Measurements from ENCODE around the gene ZC3H12A.
A peak's percentile ranks its signal among the peaks of the same experiment; 100 is the strongest.

The ZC3H12A gene

DNA sequence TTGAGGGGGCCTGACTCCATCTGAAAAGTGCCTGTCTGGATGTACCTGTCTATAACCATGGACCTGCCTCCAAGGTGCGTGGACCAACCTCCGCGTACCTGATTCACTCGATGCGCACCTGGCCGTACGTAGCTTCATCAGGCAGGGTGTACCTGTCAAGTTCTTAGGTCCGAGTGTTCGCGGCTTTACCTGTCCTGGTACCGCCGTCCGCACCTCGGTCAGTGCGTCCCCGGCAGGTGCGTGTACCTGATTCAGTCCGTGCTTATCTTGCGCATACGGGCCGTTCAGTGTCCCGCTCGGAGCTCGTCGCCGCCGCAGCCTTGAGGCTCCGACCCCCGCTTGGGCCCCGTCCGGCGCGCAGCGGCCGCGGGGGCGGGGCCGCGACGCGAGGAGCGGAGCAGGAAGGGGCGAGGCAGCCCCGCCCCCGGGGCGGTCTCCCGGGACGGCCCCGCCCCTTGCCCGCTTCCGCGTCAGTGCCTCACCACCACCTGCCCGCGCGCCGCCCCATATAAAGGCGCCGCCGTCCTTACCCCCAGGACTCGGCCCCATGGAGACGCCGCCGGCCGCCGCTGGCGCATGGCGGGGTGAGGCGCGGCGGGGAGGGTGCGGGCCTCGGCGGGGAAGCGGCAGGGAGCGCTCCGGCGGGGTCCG lies at the start of gene ZC3H12A:
Gene ZC3H12A, plus strand, starts transcription at position 535 of the 651 bp plus-strand sequence. CDS start 917 bp downstream, outside the sequence.
- DNase-seq (ENCODE audit: low read depth, low spot score), result peak; percentile 87
- TF ChIP-seq, protein P1, sequence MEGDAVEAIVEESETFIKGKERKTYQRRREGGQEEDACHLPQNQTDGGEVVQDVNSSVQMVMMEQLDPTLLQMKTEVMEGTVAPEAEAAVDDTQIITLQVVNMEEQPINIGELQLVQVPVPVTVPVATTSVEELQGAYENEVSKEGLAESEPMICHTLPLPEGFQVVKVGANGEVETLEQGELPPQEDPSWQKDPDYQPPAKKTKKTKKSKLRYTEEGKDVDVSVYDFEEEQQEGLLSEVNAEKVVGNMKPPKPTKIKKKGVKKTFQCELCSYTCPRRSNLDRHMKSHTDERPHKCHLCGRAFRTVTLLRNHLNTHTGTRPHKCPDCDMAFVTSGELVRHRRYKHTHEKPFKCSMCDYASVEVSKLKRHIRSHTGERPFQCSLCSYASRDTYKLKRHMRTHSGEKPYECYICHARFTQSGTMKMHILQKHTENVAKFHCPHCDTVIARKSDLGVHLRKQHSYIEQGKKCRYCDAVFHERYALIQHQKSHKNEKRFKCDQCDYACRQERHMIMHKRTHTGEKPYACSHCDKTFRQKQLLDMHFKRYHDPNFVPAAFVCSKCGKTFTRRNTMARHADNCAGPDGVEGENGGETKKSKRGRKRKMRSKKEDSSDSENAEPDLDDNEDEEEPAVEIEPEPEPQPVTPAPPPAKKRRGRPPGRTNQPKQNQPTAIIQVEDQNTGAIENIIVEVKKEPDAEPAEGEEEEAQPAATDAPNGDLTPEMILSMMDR (IDR thresholded peaks at IDR 0.05; ENCODE audit: low read depth, low read length), result no peak
- H3K4me3 ChIP-seq (ENCODE audit: low read depth, low read length), result peak within 1 kb of the TSS; percentile 77
- in situ Hi-C loops (cut with HindIII; ENCODE audit: low sequenced_read_pairs), result no loop called here

DNA sequence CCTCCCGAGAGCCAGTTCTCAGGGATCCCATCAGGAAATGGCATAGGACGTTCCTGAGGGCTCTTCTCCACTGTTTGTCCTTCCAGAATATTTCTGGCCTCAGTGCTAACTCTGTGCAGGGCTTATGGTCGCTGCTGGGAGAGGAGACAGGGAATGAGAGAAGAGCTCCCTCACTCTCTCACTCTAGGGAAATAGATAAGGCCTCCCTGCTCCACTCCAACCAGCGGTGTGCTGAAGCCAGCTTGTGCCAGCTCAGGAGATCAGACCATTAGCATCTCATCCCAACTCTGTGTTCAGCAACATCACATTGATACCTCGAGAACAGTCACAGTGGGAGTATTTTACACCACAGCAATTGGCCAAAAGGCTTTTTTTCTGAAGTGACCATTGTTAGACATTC lies 49.2 kb upstream of the ZC3H12A start:
- in situ Hi-C loops (cut with HindIII; ENCODE audit: low sequenced_read_pairs), result no loop called here
- no peak overlapping the region for H3K4me3 ChIP-seq (ENCODE audit: low read depth, low read length)
- TF ChIP-seq, protein P1 (IDR thresholded peaks at IDR 0.05; ENCODE audit: low read depth, low read length), result no peak
- DNase-seq (ENCODE audit: low read depth, low spot score), result no peak

DNA sequence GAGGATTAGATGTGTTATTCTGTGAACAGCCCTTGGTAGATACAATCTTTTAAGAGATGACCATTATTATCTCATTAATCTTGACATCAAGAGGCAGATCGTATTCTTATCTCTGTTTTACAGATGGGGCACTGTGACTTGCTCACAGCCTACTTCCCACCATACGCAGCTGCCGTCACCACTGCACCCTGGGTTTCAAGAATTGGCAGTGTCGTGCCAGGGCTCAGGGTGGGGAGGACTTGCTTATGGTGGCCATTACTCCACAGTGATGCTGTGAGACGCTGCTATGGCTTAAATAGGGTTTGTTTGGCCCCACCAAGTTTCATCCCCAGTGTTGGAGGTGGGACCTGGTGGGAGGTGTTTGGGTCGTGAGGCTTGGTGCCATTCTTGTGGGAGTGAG lies 45.4 kb upstream of the ZC3H12A start:
- TF ChIP-seq, protein P1 (IDR thresholded peaks at IDR 0.05; ENCODE audit: low read depth, low read length), result no peak
- H3K4me3 ChIP-seq (ENCODE audit: low read depth, low read length), result no peak overlapping the region
- in situ Hi-C loops (cut with HindIII; ENCODE audit: low sequenced_read_pairs), result no loop called here
- DNase-seq (ENCODE audit: low read depth, low spot score), result no peak

DNA sequence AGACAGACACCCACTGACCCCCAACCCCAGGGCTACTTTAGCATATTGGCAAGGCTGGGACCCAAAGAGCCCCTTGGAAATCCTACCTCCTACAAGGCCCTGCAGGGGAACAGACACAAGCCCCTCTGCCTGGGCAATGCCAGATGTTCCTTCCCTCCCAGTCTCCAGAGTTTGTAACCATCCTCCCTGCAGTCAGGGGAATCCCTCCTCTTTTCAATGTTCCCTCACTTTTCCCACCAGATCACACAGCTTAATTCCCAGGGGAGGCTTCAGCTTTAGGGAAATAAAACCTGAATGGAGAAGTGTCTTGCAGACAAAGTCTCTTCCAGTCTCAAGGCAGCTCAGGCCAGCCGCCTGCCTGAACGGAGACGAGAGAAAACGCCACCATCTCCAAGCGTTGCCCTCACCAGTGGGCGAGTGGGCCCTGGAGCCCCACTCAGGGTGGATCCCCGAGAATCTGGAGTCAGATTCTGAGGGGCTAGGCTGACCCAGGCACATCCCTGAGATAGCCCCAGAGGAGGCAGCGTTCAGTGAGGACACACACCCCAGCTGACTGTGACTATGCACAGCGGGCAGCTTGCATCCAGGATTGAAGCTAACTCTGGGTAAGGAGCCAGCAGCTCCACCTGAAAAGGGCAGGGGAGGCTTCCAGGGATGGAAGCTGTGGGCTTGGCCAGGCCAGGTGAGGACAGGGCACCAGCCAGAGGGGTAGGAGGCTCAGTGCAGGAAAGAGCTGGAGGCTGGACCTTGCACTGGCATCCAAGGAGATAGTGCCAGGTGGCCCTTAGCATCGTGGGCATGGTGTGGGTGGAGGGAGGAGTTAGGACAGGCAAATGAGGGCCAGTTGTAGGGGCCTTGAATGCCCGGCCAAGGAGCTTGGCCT lies 44.0 kb upstream of the ZC3H12A start:
- DNase-seq (ENCODE audit: low read depth, low spot score), result no peak
- H3K4me3 ChIP-seq (ENCODE audit: low read depth, low read length), result no peak overlapping the region
- in situ Hi-C loops (cut with HindIII; ENCODE audit: low sequenced_read_pairs), result no loop called here
- TF ChIP-seq, protein P1 (IDR thresholded peaks at IDR 0.05; ENCODE audit: low read depth, low read length), result no peak

DNA sequence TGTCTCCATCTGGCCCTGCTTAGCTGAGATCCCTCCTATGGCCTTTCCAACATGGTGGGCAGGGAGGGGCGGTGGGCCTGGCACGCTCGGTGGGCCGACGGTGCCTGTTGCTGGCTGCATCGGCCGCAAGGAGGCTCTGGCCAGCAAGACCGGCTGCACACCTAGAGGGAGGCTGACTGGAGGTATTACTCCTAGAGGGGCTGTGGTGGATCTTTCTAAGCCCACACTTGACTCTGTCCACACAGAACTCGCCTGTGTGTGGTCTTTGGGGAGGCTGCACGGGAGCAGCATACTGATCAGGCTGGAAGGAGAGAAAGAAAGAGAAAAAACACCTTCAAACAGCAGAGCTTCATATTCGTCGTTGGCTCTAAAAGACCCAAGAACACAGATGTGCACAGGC lies 41.7 kb upstream of the ZC3H12A start:
- TF ChIP-seq, protein P1 (IDR thresholded peaks at IDR 0.05; ENCODE audit: low read depth, low read length), result no peak
- in situ Hi-C loops (cut with HindIII; ENCODE audit: low sequenced_read_pairs), result no loop called here
- no peak overlapping the region for H3K4me3 ChIP-seq (ENCODE audit: low read depth, low read length)
- no peak for DNase-seq (ENCODE audit: low read depth, low spot score)

DNA sequence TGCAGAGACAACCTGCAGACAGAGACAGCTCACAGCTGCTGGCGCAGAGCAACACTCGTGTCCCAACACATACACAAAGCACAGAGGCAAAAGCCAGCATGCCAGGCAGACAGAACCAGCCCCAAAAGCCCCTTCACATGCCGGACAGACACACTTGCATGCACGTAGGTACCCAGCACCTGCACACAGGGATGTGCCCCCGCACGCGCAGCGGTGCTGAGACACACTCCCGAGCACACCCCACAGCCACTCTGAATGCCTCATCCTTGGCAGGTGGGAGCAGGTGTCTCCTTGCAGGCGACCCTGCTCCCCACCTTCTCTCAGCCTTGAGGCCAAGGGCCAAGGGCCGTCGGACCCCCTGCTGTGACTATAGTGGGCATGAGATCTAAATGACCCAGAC lies 41.2 kb upstream of the ZC3H12A start:
- TF ChIP-seq, protein P1 (IDR thresholded peaks at IDR 0.05; ENCODE audit: low read depth, low read length), result no peak
- in situ Hi-C loops (cut with HindIII; ENCODE audit: low sequenced_read_pairs), result no loop called here
- H3K4me3 ChIP-seq (ENCODE audit: low read depth, low read length), result no peak overlapping the region
- DNase-seq (ENCODE audit: low read depth, low spot score), result no peak
